Panc1 (cell line): ENCODE data around the gene WNT1. TPM values are rescaled to one million over a fixed set of nuclear protein-coding genes. Genes with fewer than 3 reads are reported as not detected.

Source experiments
- ATAC-seq: fragments of 200-7000 bp; cut with Tn5 transposase; 2 replicates; pipeline ENCODE4 v1.9.1; 2020; ENCODE audit warnings: mild to moderate bottlenecking, moderate library complexity
- BruUV-seq: library from RNA; stranded (reverse); fragments of 400-500 nt; replicated peaks from 2 replicates; lab custom pipeline; 2021; lab: Mats Ljungman, UMichigan
- CTCF ChIA-PET: fragments of 300-600 bp; sonication (Branson Sonifier 250); formaldehyde crosslinking; loops from one replicate; lab custom pipeline; 2022; ENCODE audit warnings: antibody characterized with exemption; lab: Charles Lee
- POLR2A ChIA-PET: fragments of 300-600 bp; sonication (Branson Sonifier 250); formaldehyde crosslinking; loops from one replicate; lab custom pipeline; 2022; ENCODE audit warnings: antibody characterized with exemption; lab: Charles Lee
- DNase-seq: peaks from one replicate; pipeline ENCODE4 v3.0.0-alpha.2; 2010; ENCODE audit warnings: low read depth, low spot score
- H3K27ac ChIP-seq: 2 replicates; pipeline ENCODE4 v1.5.1; 2011; ENCODE audit warnings: mild to moderate bottlenecking, low read length, inconsistent platforms
- H3K27me3 ChIP-seq: fragments of 200-500 bp; sonication (Bioruptor generic); 2 replicates; pipeline ENCODE4 v1.6.0; 2014; ENCODE audit warnings: low read length, inconsistent platforms; ENCODE audit not compliant: control insufficient read depth, insufficient read depth
- H3K36me3 ChIP-seq: fragments of 200-500 bp; sonication (Bioruptor generic); 2 replicates; pipeline ENCODE4 v1.5.1; 2014; ENCODE audit warnings: inconsistent platforms, mild to moderate bottlenecking, low read length, moderate library complexity; ENCODE audit not compliant: control insufficient read depth, insufficient read depth
- H3K4me1 ChIP-seq: 2 replicates; pipeline ENCODE4 v1.5.1; 2011; ENCODE audit warnings: inconsistent platforms, mild to moderate bottlenecking, low read length, moderate library complexity; ENCODE audit not compliant: control insufficient read depth, insufficient read depth
- H3K4me3 ChIP-seq, 2 experiments: 2 replicates each; pipeline ENCODE4 v1.5.1; 2011 to 2012; ENCODE audit warnings: low read depth in 2 of 2, low read length in 2 of 2, mild to moderate bottlenecking in 2 of 2, inconsistent platforms in 1 of 2, moderate library complexity in 1 of 2
- H3K9me3 ChIP-seq: fragments of 200-500 bp; sonication (Bioruptor generic); 2 replicates; pipeline ENCODE4 v1.5.1; 2014; ENCODE audit warnings: low read depth, mild to moderate bottlenecking, inconsistent platforms, low read length, moderate library complexity; ENCODE audit not compliant: control insufficient read depth, insufficient read depth
- CTCF ChIP-seq: fragments of 450-650 bp; IDR thresholded peaks from 2 replicates; pipeline ENCODE4 v1.5.1; 2017; ENCODE audit warnings: mild to moderate bottlenecking
- POLR2AphosphoS5 ChIP-seq: IDR thresholded peaks from 2 replicates; pipeline ENCODE4 v1.6.1; 2012; ENCODE audit warnings: mild to moderate bottlenecking, low read depth, low read length, moderate library complexity
- REST ChIP-seq, 2 experiments: IDR thresholded peaks; 2 replicates each; pipeline ENCODE4 v1.6.1; 2011 to 2012; ENCODE audit warnings: low read depth in 2 of 2, control low read depth in 1 of 2, low read length in 1 of 2, mild to moderate bottlenecking in 1 of 2, moderate library complexity in 1 of 2; ENCODE audit not compliant: insufficient read depth in 1 of 2
- SIN3A ChIP-seq: IDR thresholded peaks from 2 replicates; pipeline ENCODE4 v1.6.1; 2012; ENCODE audit warnings: low read depth, mild to moderate bottlenecking, low read length, moderate library complexity, borderline replicate concordance; ENCODE audit not compliant: insufficient read depth
- TCF7L2 ChIP-seq: IDR thresholded peaks from 2 replicates; pipeline ENCODE4 v1.6.1; 2011; ENCODE audit warnings: mild to moderate bottlenecking, low read depth, low read length, inconsistent platforms
- in situ Hi-C: cut with HindIII; loops from 2 replicates; pipeline ENCODE4 v1.10.0; 2016; ENCODE audit warnings: low sequenced_read_pairs, low pct_unique_long_range_greater_than_20kb
- intact Hi-C: fragments of 100-400 bp; cut with micrococcal nuclease; formaldehyde crosslinking; loops from one replicate; pipeline ENCODE4 v1.10.0; 2022; ENCODE audit not compliant: unreplicated experiment
- total RNA-seq: library from RNA; stranded (reverse); gene quantifications from one replicate; pipeline ENCODE4 v1.2.1, GENCODE V29; 2021; ENCODE audit not compliant: unreplicated experiment

Gene WNT1
- total RNA-seq, 1 experiment from 2014 or later, result not detected

- ChIA-PET POLR2A (no interaction called here), CTCF (no interaction called here)
- Histone ChIP-seq H3K4me1 (no peaks in the 10 kb centered on the region), H3K27ac (no peak overlapping the region), H3K4me3 (no peak overlapping the region), H3K36me3 (peaks cover 41% of the 10 kb centered on the region), H3K9me3 (no peaks in the 10 kb centered on the region), H3K27me3 (no peaks in the 10 kb centered on the region)
- no peak for ATAC-seq
- intact Hi-C loops, result no loop called here
- in situ Hi-C loops, result no loop called here
- DNase-seq, result no peak
- no TSS peak for BruUV-seq
- TF ChIP-seq POLR2AphosphoS5, result no peak
These were observed 48.0 kb downstream of the WNT1 start for GRCh38 chr12:49026101-49026500.

GRCh38 chr12:49026678-49027480 is 48.8 kb downstream of the WNT1 start:
- DNase-seq, result no peak
- in situ Hi-C loops (no loop called here), intact Hi-C loops (no loop called here)
- Histone ChIP-seq H3K4me1 (no peaks in the 10 kb centered on the region), H3K27ac (no peak overlapping the region), H3K27me3 (no peaks in the 10 kb centered on the region), H3K4me3 (no peak overlapping the region), H3K9me3 (no peaks in the 10 kb centered on the region), H3K36me3 (peaks cover 40% of the 10 kb centered on the region)
- ChIA-PET POLR2A (no interaction called here), CTCF (no interaction called here)
- ATAC-seq, result no peak
- no TSS peak for BruUV-seq
- TF ChIP-seq POLR2AphosphoS5 (no peak), REST (IDR thresholded peaks at IDR 0.05; ENCODE audit: insufficient read depth in 1 of 2, low read depth in 2 of 2, low read length in 1 of 2) (no peak), TCF7L2 (no peak), CTCF (no peak), SIN3A (no peak)
